Adrenal gland (tissue), 12 donors: Measurements from ENCODE around the gene IRF2BP2. TPM values are rescaled to one million over a fixed set of nuclear protein-coding genes. Genes with fewer than 3 reads are reported as not detected.
"Not testable (repeated sequence)": the region's sequence is repeated elsewhere in the genome, so short reads cannot be mapped to it uniquely, and the experiment has no call there.

Experiments
- DNase-seq, 7 donors: peaks; one replicate each; pipeline ENCODE4 v3.0.0-alpha.2; 2019 to 2020
- H3K27ac ChIP-seq, 5 donors: fragments of 200-600 bp; sonication (generic) in 4 of 5; 1 replicate in 3 of 5; 2 replicates in 2 of 5; pipeline versions ENCODE4 v1.5.1 to v1.8.0; 2016 to 2020; ENCODE audit warnings: mild to moderate bottlenecking in 1 of 5
- H3K27me3 ChIP-seq: fragments of 200-600 bp; 2 replicates; pipeline ENCODE4 v1.8.0; 2021
- H3K36me3 ChIP-seq, 2 donors: fragments of 200-600 bp; replicated peaks in 1 of 2; 1 replicate in 1 of 2; 2 replicates in 1 of 2; pipeline versions ENCODE4 v1.5.1 to v1.8.0; 2018 to 2022
- H3K4me1 ChIP-seq, 2 donors: fragments of 200-600 bp; replicated peaks in 1 of 2; 1 replicate in 1 of 2; 2 replicates in 1 of 2; pipeline versions ENCODE4 v1.5.1 to v1.8.0; 2018 to 2021
- H3K4me3 ChIP-seq, 4 donors: fragments of 200-600 bp; sonication (generic) in 3 of 4; one replicate each; pipeline ENCODE4 v1.5.1; 2016 to 2018
- H3K9me3 ChIP-seq, 3 donors: fragments of 200-600 bp; sonication (generic) in 1 of 3; replicated peaks in 1 of 3; 1 replicate in 2 of 3; 2 replicates in 1 of 3; pipeline versions ENCODE4 v1.5.1 to v1.8.0; 2016 to 2021
- CTCF ChIP-seq, 6 experiments: fragments of 450-650 bp in 4 of 6; fragments of 200-600 bp in 2 of 6; sonication (generic) in 1 of 6; IDR thresholded peaks; 1 replicate in 5 of 6; 2 replicates in 1 of 6; pipeline versions ENCODE4 v1.5.1 to v1.8.0; 2016 to 2021; ENCODE audit warnings: antibody characterized with exemption in 6 of 6, mild to moderate bottlenecking in 2 of 6, moderate library complexity in 1 of 6
- POLR2A ChIP-seq, 2 donors: fragments of 450-650 bp; IDR thresholded peaks; one replicate each; pipeline ENCODE4 v1.6.1; 2017; ENCODE audit warnings: antibody characterized with exemption in 2 of 2, mild to moderate bottlenecking in 2 of 2, moderate library complexity in 1 of 2
- WGBS, 4 donors: extraction: QIAGEN DNeasy Blood & Tissue Kit in 2 of 4; methylation state at CpG; one replicate each; pipeline versions ENCODE4 v1.1.5 to v1.1.7; 2013 to 2017; 5-methylcytosine and 5-hydroxymethylcytosine counted together
- intact Hi-C, 2 donors: fragments of 100-400 bp; cut with DNase I; formaldehyde crosslinking; loops; one replicate each; pipeline versions ENCODE4 v1.14.1 to v1.15.0; 2022 to 2023
- polyA plus RNA-seq, 3 donors: library from polyadenylated mRNA; stranded (reverse); fragments of 200-250 nt in 2 of 3; fragments of 350-450 nt in 1 of 3; fragmentation: Illumina TruSeq in 1 of 3; extraction: RNeasy Lipid Tissue Mini Kit (QIAGEN cat#74804) in 1 of 3; gene quantifications; one replicate each; pipeline ENCODE4 v1.2.3, GENCODE V29; 2013 to 2014
- total RNA-seq, 9 donors: library from RNA; depleted of rRNA in 4 of 9; stranded (reverse); fragments of >200 nt in 4 of 9; fragments of 120-200 nt in 1 of 9; fragmentation: NEBNext Ultra II Directional in 1 of 9; extraction: Animal tissue kit (Norgen Biotek cat#: 25700) in 1 of 9; gene quantifications; one replicate each; pipeline versions ENCODE4 v1.1.0 to v1.2.4, GENCODE V29; 2013 to 2023
- donor health status: healthy with polysubstance abuse.
- donor health status: Bipolar disorder and iron deficiency.
- donor health status: DM: yes; HTN: yes; CAD: no.
- donor health status: DM: no; HTN: no; CAD: no.
- donor health status: DM: no; HTN: no; CAD: no.
- donor health status: DM: yes; HTN: yes; CAD: no.

Gene IRF2BP2
- total and polyA plus RNA-seq, 12 donors = 37.5 to 182 (median 84.4) TPM

GRCh38 chr1:234643111-234643849 is 33.3 kb upstream of the IRF2BP2 start:
- Histone ChIP-seq H3K27me3 (no peaks in the 10 kb centered on the region), H3K36me3 (no peaks in the 10 kb centered on the region), H3K9me3 (no peaks in the 10 kb centered on the region), H3K27ac (no peak overlapping the region), H3K4me3 (no peak overlapping the region), H3K4me1 (no peaks in the 10 kb centered on the region)
- WGBS, 4 donors = 78 to 86% (median 83%) methylated on average over 14 of the region's 14 CpGs
- no peak for DNase-seq
- TF ChIP-seq POLR2A (IDR thresholded peaks at IDR 0.05) (no peak), CTCF (IDR thresholded peaks at IDR 0.05) (no peak)
- intact Hi-C loops = no loop called here

DNA sequence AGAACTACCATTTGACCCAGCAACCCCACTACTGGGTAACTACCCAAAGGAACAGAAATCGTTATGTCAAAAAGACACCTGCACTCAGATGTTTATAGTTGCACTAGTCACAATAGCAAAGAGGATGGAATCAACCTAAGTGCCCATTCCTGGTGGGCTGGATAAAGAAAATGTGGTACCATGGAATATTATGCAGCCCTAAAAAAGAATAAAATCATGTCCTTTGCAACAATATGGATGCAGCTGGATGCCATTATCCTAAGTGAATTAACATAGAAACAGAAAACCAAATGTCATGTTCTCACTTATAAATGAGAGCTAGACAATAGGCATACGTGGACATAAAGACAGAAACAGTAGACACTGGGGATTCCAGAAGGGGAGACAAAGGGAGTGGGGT is 32.5 kb upstream of the IRF2BP2 start:
- no peak for DNase-seq
- no peak overlapping the region for H3K4me3 ChIP-seq
- TF ChIP-seq POLR2A (IDR thresholded peaks at IDR 0.05) (no peak), CTCF (IDR thresholded peaks at IDR 0.05) (no peak)
- no peaks in the 10 kb centered on the region for H3K36me3 ChIP-seq
- intact Hi-C loops = no loop called here
- no peaks in the 10 kb centered on the region for H3K27me3 ChIP-seq
- WGBS, 4 donors = 89 to 95% (median 91%) methylated on average over 2 of the region's 2 CpGs
- no peak overlapping the region for H3K27ac ChIP-seq
- no peaks in the 10 kb centered on the region for H3K4me1 ChIP-seq
- H3K9me3 ChIP-seq = no peaks in the 10 kb centered on the region

DNA sequence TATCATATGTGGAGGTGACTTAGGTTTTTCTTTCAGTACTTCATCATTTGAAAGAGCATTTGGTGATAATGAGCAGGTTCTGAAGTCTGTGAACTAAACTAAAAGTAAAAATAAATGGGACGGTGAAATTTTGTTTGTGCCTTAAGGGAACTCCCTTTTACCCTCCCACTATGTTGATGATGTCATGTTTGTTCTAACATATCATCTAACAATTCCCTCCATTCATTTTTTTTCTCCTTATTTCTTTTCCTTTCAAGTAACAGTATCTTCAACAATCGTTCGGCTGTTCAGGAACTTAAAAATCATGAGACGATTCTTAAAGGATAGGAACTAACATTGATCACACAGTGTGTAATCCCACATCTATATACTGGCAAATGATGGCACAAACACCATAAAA is 30.0 kb upstream of the IRF2BP2 start:
- Histone ChIP-seq H3K4me1 (no peaks in the 10 kb centered on the region), H3K27ac (no peak overlapping the region), H3K9me3 (no peaks in the 10 kb centered on the region), H3K27me3 (no peaks in the 10 kb centered on the region), H3K36me3 (no peaks in the 10 kb centered on the region), H3K4me3 (no peak overlapping the region)
- intact Hi-C loops = no loop called here
- TF ChIP-seq CTCF (IDR thresholded peaks at IDR 0.05) (no peak), POLR2A (IDR thresholded peaks at IDR 0.05) (no peak)
- no peak for DNase-seq
- WGBS, 4 donors = 90 to 96% (median 92%) methylated on average over 4 of the region's 4 CpGs

DNA sequence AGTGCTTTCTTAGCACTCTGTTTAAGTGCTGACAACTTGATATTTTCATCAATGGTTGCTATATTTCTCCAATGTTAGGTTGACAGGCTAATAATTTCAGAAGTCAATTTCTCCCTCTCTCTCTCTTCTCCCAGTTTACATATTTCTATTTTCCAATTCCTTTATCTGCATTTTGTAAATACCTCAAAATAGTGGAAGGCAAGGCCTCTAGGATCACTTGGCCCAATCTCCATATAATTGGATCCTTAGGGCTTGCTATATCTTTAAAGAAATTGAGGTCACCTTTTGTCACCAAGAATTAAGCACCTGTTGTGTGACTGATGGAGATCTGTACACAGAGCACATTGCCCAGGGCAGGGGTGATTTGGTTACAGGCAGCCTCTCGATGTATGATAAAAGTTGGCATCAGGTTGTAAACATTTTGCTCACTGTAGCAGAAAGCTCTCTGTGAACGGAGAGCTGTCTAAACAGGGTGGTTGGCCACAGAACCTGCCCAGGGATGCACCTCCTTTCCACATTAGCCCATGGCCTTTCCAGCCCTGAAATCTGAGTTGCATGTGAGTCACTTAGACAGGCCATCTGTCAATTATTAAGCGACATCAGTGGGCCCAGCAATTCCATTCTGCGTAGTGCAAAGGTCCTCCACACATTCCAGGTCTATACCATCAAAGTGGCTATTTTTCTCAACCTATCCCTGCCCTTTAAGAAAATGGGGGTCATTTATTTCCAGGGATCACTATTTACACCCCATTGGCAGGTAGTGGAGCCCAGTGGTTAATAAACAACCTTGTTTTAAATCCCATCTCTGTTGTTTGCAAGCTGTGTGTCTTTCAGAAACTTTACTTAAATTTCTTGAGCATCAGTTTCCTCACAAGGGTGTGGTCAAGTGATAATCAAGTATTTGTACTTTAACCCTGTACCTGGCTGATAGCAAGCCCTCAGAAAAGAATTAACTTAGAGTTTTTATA is 29.1 kb upstream of the IRF2BP2 start:
- WGBS, 4 donors = 72 to 89% (median 85%) methylated on average over 3 to 4 of the region's 4 CpGs
- no peaks in the 10 kb centered on the region for H3K36me3 ChIP-seq
- no peaks in the 10 kb centered on the region for H3K27me3 ChIP-seq
- TF ChIP-seq CTCF (IDR thresholded peaks at IDR 0.05) (no peak), POLR2A (IDR thresholded peaks at IDR 0.05) (no peak)
- H3K27ac ChIP-seq = no peak overlapping the region
- no peak for DNase-seq
- H3K9me3 ChIP-seq = no peaks in the 10 kb centered on the region
- H3K4me3 ChIP-seq = no peak overlapping the region
- no peaks in the 10 kb centered on the region for H3K4me1 ChIP-seq
- intact Hi-C loops = no loop called here

DNA sequence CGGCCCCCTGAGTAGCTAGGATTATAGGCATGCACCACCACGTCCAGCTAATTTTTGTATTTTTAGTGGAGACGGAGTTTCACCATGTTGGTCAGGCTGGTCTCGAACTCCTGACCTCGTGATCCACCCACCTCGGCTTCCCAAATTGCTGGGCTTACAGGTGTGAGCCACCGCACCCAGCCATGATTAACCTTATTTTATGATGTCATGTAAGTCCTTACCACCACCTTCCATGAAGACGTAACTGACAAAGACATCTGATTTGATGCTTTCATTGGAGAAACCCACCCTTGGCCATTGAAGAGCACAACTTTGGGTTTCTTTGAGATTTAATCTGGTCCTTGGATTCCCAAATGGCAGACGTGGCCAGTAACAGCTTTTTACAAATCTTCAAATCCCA is 24.9 kb upstream of the IRF2BP2 start:
- H3K4me1 ChIP-seq, H3K36me3 ChIP-seq, intact Hi-C loops, DNase-seq, H3K27ac ChIP-seq, H3K9me3 ChIP-seq, H3K4me3 ChIP-seq, H3K27me3 ChIP-seq: not testable (repeated sequence)
- 83 to 93% (median 90%) methylated on average over 9 of the region's 9 CpGs for WGBS, 4 donors
